ENCODE results near the gene SLC28A1. TPM values are rescaled to one million over a fixed set of nuclear protein-coding genes. Genes with fewer than 3 reads are reported as not detected.

The SLC28A1 gene
- total RNA-seq, 4 donors from 2014 or later, result 0.22 to 0.42 TPM; not detected in 2

DNA sequence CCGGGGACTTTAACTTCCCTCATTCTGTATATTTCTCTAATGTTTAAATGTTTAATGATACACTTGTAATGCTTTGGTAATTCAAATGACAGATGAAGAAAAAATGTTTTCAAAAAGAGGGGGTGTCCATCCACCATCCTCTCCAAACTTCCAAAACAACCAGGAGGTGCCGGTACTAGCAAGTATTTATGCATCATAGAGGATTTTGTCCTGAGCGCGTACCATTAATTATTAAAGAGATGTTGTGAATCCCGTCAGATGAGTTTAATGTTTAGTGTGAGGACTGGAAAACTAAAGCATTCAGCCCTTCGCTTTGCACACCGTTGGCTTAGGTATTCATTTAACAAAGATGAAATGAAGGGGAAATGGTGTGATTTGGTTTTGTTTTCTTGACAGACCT, 1.3 kb downstream of the SLC28A1 start:
- H3K4me1 ChIP-seq, result no peaks in the 10 kb centered on the region
- TF ChIP-seq POLR2A (IDR thresholded peaks at IDR 0.05), result no peak
- TF ChIP-seq EP300 (IDR thresholded peaks at IDR 0.05), result no peak
- TF ChIP-seq, protein P1, sequence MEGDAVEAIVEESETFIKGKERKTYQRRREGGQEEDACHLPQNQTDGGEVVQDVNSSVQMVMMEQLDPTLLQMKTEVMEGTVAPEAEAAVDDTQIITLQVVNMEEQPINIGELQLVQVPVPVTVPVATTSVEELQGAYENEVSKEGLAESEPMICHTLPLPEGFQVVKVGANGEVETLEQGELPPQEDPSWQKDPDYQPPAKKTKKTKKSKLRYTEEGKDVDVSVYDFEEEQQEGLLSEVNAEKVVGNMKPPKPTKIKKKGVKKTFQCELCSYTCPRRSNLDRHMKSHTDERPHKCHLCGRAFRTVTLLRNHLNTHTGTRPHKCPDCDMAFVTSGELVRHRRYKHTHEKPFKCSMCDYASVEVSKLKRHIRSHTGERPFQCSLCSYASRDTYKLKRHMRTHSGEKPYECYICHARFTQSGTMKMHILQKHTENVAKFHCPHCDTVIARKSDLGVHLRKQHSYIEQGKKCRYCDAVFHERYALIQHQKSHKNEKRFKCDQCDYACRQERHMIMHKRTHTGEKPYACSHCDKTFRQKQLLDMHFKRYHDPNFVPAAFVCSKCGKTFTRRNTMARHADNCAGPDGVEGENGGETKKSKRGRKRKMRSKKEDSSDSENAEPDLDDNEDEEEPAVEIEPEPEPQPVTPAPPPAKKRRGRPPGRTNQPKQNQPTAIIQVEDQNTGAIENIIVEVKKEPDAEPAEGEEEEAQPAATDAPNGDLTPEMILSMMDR (IDR thresholded peaks at IDR 0.05), result no peak
- H3K27ac ChIP-seq, result no peak overlapping the region
- H3K9me3 ChIP-seq, result no peaks in the 10 kb centered on the region
- no peaks in the 10 kb centered on the region for H3K27me3 ChIP-seq
- no peak overlapping the region for H3K4me3 ChIP-seq
- no peaks in the 10 kb centered on the region for H3K36me3 ChIP-seq
- 89% methylated on average over 7 of the region's 7 CpGs for WGBS, 2 donors
- DNase-seq (ENCODE audit: low spot score in 2 of 2), result no peak

- DNase-seq (ENCODE audit: low spot score in 2 of 2), result no peak
- Histone ChIP-seq H3K9me3 (no peaks in the 10 kb centered on the region), H3K36me3 (no peaks in the 10 kb centered on the region), H3K27ac (no peak overlapping the region), H3K27me3 (no peaks in the 10 kb centered on the region), H3K4me3 (no peak overlapping the region), H3K4me1 (no peaks in the 10 kb centered on the region)
- TF ChIP-seq POLR2A (IDR thresholded peaks at IDR 0.05), result no peak
- no peak for TF ChIP-seq EP300 (IDR thresholded peaks at IDR 0.05)
- TF ChIP-seq, protein P1 (IDR thresholded peaks at IDR 0.05), result no peak
- 84 to 88% methylated on average over 12 to 14 of the region's 14 CpGs for WGBS, 2 donors
These were observed 1.9 kb downstream of the SLC28A1 start for GRCh38 chr15:84886211-84886983.

DNA sequence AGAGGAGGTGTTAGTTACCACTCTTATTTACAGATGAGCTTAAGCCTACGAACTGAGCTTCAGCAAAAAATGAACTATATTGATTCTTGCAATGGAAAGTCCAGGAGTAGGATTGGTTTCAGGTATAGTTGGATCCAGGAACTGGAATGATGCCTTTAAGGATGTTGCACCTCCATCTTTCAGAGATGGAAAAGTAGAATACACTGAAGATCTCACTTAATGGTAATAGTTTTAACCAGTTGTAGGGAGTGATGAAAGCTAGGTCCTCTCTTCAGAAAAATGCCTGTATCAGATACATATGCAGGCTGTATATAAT, 2.5 kb downstream of the SLC28A1 start:
- no peaks in the 10 kb centered on the region for H3K27me3 ChIP-seq
- no peaks in the 10 kb centered on the region for H3K9me3 ChIP-seq
- no peak overlapping the region for H3K4me3 ChIP-seq
- 83 to 84% methylated on average over 1 of the region's 1 CpG for WGBS, 2 donors
- TF ChIP-seq POLR2A (IDR thresholded peaks at IDR 0.05), result no peak
- TF ChIP-seq, protein P1 (IDR thresholded peaks at IDR 0.05), result no peak
- no peak for TF ChIP-seq EP300 (IDR thresholded peaks at IDR 0.05)
- no peak overlapping the region for H3K27ac ChIP-seq
- no peaks in the 10 kb centered on the region for H3K36me3 ChIP-seq
- no peak for DNase-seq (ENCODE audit: low spot score in 2 of 2)
- no peaks in the 10 kb centered on the region for H3K4me1 ChIP-seq

DNA sequence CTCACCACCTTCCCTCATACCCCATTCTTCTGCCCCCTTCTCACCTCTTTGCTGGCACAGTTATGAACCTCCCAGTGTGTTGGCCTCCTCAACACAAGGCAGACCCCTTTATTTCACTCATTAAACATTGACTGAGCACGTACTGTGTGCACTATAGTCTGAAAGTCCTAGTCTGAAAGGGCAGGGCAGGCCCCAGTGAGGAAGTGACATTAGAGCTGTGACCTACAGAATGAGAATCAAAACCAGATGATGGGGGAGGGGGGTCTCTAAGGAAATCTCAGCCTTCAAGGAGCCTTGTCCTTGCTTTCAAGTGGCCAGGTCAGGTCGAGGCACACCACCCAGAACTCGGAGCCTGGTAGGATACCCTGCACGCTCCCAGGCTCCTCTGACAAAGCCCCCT, 3.5 kb downstream of the SLC28A1 start:
- no peaks in the 10 kb centered on the region for H3K9me3 ChIP-seq
- H3K4me1 ChIP-seq, result no peaks in the 10 kb centered on the region
- TF ChIP-seq POLR2A (IDR thresholded peaks at IDR 0.05), result no peak
- TF ChIP-seq, protein P1 (IDR thresholded peaks at IDR 0.05), result no peak
- no peak for TF ChIP-seq EP300 (IDR thresholded peaks at IDR 0.05)
- no peak overlapping the region for H3K4me3 ChIP-seq
- 55 to 81% methylated on average over 3 to 4 of the region's 4 CpGs for WGBS, 2 donors
- H3K27ac ChIP-seq, result no peak overlapping the region
- no peaks in the 10 kb centered on the region for H3K36me3 ChIP-seq
- DNase-seq (ENCODE audit: low spot score in 2 of 2), result no peak
- no peaks in the 10 kb centered on the region for H3K27me3 ChIP-seq

- Histone ChIP-seq H3K4me3 (no peak overlapping the region), H3K4me1 (no peaks in the 10 kb centered on the region), H3K36me3 (no peaks in the 10 kb centered on the region), H3K27me3 (no peaks in the 10 kb centered on the region), H3K27ac (no peak overlapping the region), H3K9me3 (no peaks in the 10 kb centered on the region)
- DNase-seq (ENCODE audit: low spot score in 2 of 2), result no peak
- TF ChIP-seq EP300 (IDR thresholded peaks at IDR 0.05), result no peak
- TF ChIP-seq, protein P1 (IDR thresholded peaks at IDR 0.05), result no peak
- no peak for TF ChIP-seq POLR2A (IDR thresholded peaks at IDR 0.05)
- WGBS, 2 donors, result 65 to 77% methylated on average over 17 of the region's 17 CpGs
These were observed 4.2 kb downstream of the SLC28A1 start for GRCh38 chr15:84888639-84889038.
